Stimulated activated CD4-positive, alpha-beta T cell treated with anti-CD3 and anti-CD28 coated beads, Interleukin-15, amount 100 ng/mL, for 48 hours (primary cell): Measurements from ENCODE around the gene VOPP1.
"Not testable (repeated sequence)": the region's sequence is repeated elsewhere in the genome, so short reads cannot be mapped to it uniquely, and the experiment has no call there.

Experiments used
- DNase-seq, 2 donors: peaks; one replicate each; pipeline ENCODE4 v3.0.0-alpha.2; 2020; ENCODE audit warnings: low read depth in 2 of 2

Gene VOPP1

DNA sequence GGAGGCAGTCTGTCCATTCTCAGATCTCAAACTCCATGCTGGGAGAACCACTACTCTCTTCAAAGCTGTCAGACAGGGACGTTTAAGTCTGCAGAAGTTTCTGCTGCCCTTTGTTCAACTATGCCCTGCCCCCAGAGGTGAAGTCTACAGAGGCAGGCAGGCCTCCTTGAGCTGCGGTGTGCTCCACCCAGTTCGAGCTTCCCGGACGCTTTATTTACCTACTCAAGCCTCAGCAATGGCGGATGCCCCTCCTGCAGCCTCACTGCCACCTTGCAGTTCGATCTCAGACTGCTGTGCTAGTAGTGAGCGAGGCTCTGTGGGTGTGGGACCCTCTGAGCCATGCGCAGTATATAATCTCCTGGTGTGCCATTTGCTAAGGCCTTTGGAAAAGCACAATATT, 10.4 kb upstream of the VOPP1 start:
- not testable (repeated sequence) for DNase-seq

DNA sequence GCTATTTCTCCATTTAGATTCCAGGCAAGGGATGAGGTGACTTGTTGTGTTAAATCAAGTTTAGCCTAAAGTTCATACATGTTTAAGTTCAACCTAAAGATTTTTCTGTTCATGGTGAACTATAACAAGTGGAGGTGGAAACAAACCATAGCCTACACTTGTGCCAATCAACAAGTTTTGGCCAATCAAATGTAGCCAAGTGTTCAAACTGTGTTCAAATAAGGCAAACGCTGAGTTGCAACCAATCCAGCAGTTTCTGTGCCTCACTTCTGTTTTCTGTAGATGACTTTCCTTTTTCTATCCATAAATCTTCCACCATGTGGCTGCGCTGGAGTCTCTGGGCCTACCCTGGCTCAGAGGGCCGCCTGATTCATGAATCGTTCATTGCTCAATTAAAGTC, 4.5 kb upstream of the VOPP1 start:
- no peak for DNase-seq

DNA sequence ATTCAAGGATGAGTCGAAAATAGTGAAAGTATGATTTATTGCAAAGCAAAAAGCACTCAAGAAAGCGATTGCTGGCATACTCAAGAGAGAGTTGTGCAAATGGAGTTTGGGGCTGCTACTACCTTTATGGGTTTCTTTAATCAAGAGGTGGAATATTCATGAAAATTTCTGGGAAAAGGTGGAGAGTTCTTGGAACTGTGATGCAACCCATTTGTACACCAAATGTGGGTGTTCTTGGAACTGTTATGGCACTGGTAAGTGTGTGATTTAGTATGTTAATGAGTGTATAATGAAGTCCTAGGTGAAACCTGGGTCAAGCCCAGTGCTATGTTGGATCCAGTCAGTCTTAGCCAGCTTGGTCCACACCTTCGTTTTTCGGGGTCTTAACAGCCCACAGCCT, 3.4 kb upstream of the VOPP1 start:
- DNase-seq = no peak

DNA sequence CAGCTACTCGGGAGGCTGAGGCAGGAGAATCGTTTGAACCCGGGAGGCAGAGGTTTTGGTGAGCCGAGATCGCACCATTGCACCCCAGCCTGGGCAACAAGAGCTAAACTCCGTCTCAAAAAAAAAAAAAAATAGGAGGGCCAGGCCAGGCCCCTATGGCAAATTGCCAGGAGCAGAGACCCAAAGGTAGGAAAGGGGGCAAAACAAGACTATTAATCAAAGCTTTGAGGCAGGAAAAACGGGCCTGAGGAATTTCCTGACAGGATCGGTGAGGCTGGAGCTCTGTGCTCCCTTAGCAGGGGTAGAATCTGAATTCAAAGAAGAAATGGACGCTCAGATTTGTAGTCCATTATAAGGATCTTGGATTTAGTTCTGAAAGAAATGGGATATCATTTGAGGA, 2.8 kb upstream of the VOPP1 start:
- DNase-seq = no peak

DNA sequence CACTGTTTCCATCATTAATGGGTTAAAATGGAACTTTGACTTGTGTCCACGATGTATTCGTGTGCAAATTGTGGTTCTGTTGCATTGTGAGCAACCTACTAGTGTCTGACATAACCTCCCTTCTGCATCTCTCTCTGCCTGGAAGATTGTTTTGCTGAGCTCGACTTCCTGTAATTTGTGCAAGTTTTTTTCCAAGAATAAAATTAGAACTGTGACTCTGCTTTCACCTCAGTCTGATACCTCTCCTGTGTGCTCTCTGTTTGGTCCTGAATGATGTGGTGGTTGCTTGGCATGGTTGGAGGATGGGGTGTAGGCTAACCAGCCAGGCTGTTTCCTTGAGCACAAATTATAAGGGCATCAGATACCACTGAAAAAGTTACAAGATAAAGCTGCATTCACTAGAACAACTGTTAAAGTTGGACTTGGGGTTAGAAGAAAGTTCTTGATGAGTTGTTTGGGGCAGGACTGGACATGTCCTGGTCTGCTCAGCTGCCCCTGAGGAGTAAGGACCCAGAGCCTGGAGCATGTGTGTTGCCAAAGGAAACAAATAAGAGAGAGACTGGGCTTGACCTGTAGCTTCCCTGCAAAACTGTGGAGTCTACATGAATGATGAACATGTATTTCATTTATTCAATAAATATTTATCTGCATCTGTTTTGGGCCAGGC, 1.9 kb upstream of the VOPP1 start:
- no peak for DNase-seq

DNA sequence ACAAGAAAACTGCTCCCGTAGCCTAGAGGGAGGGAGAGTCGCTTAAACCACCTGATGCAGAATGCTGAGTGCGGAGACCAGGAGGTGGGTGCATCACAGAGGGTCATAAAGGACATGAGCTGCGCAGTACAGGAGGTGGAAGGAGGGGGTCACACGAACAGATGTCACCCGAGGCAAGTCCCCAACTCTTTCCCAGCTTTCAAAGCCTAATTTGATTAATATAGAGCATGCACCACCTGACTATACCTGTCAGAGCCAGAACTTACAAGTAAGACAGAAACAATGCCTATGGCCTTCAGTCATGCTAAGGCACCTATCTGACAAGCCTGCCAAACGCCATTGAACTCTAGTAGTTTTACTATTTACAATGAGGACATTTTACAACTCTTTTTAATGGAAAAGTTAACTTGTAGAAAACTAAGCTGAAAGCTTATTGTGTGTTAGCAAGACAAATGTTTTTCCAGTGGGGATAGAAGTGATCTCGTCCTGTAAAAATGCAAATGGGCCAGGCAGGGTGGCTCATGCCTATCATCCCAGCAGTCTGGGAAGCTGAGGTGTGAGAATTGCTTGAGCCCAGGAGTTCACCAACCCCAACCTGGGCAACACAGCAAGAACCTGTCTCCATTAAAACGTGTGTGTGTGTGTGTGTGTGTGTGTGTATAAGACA, 1.1 kb upstream of the VOPP1 start:
- DNase-seq = no peak

DNA sequence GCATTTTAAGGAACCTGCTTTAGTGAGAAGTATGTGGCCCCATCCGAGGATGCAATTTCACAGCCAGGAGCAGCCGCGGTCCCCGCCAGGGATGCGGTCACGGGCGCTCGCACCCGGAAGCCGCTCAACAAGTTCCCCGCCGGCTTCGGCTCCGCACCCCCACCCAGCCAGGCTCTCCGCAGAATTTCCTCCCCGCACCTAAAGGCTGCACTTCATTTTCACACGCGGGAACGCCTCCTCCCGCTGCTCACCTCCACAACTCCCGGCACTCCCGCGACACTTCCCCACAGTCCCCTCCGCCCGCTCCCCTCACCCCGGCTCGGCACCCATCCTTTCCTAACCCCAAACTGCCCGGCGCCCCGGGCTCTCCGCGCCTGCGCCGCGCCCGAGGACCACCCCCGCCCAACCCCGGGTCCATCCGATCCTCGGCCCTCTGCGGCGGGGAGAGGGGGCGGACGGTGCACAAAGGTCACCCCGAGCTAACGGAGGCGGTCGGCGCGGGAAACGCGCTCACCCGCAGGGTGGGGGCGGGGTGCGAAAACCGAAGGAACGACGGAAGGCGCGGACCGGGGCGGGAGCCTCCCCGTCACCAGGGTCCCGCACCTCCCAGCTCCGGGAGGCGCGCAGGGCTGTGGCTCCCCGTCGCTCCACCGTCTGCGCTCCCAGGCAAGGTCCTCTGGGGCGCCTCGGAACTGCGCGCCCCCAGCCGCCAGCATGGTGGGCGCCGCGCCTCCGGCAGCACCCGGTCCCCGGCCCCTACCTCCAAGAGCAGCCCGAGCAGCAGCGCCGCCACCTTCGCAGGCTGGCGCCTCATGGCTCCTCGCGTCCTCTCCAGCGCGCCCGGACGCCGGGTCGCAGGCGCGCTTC, 558 bp downstream of the VOPP1 start:
- DNase-seq = peak in 1 of 2 donors; percentile 41

DNA sequence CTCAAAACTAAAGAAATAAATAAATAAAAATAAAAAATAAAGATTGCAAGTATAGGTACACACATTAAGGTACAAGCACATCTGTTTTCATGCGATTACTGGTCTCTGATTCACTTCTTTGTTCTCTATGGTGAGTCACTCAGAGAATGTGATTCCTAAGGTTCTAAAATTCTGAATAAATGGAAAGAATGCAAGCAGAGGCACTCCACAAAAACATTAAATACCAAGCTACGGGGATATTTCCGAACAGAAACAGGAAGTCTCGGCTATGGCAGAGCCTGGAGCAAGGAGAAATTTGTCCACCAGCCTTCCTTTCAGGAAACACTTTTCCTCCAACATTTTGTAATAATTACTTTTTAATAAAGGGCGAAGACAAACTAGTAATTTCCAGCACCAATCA, 1.4 kb downstream of the VOPP1 start:
- no peak for DNase-seq

DNA sequence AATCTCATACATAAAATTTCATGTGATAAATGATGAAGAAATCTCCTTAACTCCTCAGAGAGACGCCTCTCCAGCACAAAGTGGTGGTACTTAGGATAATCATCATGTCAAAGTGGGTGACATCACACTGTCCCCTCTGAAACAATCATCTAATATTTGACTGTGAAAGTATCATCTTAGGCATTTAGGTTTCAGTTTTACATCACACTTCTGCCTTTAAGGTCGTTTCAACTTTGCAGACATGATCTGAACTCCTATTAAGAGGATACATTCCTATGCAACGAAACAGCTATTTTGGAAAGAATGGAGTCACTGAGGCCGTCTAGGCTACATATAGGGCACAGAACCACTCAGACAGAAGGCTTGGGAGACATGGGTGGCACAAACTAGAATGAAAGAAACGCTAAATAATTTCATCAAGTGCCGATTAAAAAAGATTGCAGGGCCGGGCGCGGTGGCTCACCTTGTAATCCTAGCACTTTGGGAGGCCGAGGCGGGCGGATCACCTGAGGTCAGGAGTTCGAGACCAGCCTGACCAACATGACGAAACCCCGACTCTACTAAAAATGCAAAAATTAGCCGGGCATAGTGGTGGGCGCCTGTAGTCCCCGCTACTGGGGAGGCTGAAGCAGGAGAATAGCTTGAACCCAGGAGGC, 2.0 kb downstream of the VOPP1 start:
- DNase-seq = no peak

DNA sequence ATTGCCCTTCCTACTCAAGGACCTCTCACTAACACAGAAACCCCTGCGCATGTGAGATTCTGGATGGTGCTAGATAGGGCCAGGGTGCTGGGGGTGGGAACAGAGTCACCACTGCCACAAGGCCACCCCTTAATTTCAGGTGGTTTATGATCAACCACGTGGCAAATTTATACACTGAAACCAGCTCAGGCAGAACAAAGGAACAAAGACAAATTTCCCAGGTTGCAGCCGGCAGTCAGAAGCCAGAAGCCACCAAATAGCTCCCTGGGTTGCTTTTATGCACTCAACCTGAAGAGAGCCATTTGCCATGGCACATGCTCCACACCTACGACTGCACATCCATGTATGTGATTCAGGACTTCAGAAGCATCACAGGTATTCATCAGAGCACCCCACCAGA, 2.5 kb downstream of the VOPP1 start:
- peak in 1 of 2 donors; percentile 49 for DNase-seq

DNA sequence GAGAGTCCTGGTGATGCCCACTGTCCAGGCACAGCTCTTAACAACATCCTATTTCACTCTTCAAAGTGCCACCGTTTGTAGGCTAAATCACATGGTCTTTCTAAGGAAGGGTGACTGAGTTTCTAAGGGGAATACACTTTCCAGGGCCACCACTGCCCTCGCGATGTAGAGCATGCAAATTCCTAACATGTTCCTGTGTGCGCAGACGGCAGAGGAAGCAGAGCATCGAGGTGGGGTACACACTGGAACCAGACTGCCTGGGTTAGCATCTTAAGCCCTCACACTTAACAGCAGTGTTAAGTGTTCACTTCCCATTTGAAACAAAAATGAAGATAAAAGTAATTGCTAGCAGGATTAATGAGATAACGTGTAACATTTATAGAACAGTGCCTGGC, 3.0 kb downstream of the VOPP1 start:
- DNase-seq = no peak

DNA sequence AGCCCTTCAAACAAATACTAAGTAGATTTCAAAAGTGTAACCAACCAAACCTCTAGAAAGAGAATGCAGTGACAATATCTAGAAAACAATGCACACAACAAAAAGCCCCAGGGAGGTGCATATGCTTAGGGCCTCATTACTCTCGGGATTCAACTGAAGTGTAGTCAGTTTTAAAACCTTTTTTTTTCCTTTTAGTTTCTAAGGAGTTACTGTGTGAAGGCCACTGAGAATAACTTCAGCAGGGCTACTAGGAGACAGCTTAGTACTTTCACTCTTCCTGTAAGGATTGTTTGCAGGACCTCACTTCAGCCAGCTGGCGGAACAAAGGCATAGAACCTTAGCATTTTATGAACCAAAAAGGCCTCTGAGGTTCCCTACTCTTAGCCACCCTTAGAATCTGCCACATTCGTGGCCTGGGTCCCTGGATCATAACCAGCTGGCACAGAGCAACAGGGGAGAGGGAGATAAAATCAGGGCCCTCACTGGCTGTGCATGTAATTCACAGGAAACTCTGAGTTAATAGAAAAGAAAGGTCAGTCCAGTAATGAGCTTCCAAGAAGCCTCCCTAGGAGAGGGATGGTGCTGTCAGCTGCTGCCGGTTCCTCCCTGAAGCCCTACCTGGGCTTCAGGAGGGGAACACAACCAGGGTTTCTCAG, 3.6 kb downstream of the VOPP1 start:
- no peak for DNase-seq

DNA sequence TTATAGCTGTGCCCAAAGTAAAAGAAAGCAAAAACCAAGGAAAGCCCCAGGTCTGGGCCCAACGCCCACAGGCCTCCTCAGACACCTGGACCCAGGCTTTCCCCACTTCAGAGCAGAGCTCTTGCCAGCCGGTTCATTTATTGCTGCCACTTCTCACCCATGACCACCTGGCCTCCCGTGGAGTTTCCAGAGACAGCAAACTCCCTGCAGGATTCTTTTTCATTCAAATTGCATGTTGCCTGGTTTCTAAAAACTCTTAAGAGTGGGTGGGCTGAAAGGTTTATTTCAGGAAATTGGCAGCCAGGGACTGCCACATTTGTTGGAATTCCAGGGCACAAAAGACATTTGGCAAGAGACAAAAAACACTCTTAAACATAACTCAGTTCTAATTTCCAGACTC, 4.7 kb downstream of the VOPP1 start:
- DNase-seq = no peak

DNA sequence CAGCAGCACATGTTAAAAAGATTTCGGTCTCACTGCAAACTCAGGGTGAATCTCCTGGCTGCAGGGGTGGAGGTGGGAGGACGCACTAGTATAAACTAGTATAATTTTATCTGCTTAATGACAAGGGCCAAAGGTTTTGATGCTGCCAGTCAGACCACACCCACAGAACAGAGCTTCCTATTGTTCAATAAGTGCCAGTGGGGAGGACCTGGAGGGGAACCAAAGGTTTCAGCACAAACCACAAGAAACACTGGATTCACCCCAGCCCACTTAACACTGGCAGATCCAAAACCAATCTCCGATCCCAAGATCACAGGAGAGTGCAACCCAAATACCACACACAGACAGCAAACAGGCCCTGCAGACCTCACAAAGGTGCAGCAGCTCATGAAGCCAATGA, 6.6 kb downstream of the VOPP1 start:
- no peak for DNase-seq

DNA sequence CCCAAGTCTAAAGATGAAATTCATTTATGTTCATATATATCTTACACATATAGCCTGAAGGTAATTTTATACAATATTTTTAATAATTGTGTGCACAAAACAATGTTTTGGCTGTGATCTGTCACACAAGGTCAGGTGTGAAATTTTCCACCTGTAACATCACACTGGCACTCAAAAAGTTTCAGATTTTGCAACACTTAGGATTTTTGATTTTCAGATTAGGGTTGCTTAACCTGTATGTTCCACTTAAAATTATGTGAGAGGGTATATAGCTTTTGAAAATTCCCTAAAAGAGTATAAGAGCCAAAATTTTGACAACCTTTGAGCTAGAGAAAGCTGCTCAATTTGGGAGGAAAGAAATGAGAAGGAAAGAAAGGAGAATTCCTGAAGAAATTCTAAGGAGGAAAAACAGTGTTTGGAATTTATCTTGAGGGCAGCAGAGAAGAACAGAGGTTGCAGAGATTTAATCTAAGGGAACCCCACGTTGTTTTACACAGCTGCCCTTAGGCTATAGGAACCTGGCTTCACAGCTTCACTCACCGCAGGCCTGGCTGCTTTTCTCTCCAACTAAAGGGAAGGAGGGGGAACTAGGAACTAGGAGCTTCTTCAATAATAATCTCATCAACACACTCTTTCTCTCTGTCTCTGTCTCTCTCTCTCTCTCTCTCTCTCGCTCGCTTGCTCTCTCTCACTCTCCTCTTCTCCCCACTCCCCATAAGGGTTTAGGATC, 8.5 kb downstream of the VOPP1 start:
- no peak for DNase-seq

DNA sequence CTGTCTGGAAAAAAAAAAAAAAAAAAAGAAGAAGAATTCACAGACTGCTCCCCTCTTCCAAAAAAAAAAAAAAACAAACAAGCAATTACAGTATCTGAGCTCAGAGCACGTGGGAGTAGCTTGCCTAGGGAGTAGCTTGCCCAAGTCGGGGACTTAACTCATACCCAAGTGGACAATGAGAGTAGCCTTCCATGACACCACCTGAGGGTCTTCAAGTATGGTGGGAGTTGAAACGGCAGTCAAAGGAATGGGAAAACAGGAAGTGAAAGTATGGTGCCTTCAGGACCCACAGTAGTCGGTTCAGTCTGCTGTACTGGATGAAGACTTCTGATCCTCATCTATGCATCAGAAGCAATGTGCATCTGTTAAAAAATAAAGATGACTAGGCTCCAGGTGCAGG, 10.6 kb downstream of the VOPP1 start:
- no peak for DNase-seq

DNA sequence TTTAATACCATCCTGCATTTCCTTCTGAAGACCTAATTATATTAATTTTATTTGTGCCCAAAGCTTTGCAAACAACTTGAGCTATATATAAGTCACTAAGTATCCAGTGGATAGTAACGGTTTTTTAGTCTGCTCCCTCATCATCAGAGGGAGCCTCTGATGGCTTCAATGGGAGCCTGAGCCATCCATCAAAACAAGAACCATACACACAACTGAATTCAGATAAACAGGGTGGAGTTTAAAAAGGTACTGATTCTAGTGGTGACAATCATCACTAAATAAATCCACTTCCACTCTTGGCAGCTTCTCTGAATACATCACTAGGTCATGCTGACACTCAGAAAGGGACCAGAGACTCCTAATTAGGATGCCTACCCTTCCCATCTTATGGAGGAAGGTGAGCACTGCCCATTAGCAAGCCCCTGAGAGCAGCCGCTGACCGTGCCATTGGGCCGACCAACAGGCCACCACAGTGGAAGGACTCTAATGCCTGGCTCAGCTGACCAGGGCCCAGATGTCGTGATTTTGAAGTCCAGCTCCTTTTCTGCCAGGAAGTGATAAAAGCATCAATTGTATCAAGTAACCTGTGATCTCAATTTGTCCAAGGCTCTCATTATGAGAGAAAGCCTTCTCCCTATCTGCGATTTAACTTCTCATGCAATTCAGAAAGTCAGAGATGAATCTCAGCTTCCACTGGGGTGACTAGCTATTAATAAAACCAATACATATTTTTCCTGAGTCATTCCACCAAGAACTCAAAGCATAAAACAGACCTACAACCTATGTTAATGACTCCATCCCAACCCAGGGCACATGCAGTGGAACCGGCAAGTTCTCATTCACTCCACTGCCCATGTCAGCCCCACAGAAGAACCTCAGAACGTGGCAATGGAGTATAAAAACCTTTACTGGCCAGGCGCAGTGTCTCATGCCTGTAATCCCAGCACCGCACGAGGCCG, 13.1 kb downstream of the VOPP1 start:
- DNase-seq = no peak

DNA sequence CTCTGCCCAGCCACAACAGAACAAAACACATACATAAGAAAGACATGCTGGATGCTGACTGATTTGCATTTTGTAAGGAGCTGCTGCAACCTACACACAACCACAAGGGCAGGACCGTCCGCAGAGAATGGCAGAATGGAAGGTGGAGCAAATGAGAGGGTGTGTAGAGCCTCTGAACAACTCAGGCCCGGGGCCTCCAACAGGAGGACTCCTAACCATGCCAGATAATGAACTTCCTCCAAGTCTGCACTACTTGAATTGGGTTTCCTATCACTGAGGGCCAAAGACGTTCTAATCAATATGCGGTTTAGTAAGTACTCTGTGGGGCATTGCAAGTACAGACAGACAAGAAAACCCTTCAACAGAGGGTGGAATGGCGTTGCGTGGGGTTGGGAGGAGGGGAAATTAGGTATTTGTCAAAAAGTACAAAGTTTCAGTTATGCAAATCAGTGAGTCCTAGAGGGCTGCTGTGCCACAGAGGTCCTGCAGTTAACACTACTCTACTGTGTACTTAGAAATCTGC, 14.6 kb downstream of the VOPP1 start:
- DNase-seq = no peak

DNA sequence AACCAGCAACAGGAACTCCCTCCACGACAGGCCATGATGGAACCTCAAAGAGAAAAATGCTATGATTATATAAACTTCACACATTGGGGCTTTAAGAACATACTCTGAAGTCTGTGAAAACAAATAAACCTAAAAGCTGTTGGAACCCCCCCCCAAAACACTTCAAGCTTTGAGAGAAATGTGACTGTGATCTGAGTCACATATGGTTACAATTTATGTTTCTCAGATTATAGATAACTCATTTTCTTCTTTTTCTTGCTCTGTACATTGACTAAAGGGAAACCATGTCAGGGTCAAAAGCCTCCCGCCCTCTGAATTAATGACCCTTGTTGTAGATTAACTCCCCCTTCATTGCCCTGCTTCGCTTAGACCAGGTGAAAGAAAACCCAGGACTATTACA, 15.8 kb downstream of the VOPP1 start:
- DNase-seq = no peak

DNA sequence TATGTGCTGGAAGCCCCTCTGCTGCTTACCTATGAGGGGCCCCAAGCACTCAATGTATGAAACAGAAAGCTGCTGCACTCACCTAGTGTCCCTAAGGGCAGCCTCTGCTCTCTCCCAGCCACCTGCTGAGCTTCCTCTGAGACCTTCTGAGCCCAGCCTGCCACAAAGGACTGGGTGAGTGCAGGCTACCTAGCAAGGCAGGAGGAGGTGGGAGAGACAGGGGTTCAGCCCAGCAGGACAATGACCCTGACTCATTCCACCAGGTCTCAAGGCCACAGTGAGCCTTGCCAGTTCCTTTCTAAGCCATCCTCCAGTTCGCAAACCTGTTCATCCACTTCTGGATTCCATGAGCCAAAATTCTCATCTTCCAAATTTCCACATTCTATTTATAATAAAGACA, 16.3 kb downstream of the VOPP1 start:
- DNase-seq = no peak
